ENCODE measurements around the gene MAP3K4.

MAP3K4 gene

GRCh38 chr6:160991406-160992060 is at the start of gene MAP3K4:
Gene MAP3K4 (plus strand): TSS chr6:160991769. CDS start chr6:160991932, 163 bp downstream.
- DNase-seq (ENCODE audit: low read depth, low spot score) = peak; percentile 58

GRCh38 chr6:160943997-160944396 is 47.6 kb upstream of the MAP3K4 start:
- DNase-seq (ENCODE audit: low read depth, low spot score) = no peak

- DNase-seq (ENCODE audit: low read depth, low spot score) = no peak
These were observed 45.9 kb upstream of the MAP3K4 start for GRCh38 chr6:160945516-160946177.

GRCh38 chr6:160949531-160949930 is 42.0 kb upstream of the MAP3K4 start:
- DNase-seq (ENCODE audit: low read depth, low spot score) = no peak

- no peak for DNase-seq (ENCODE audit: low read depth, low spot score)
These were observed 41.1 kb upstream of the MAP3K4 start for GRCh38 chr6:160950507-160950906.

- DNase-seq (ENCODE audit: low read depth, low spot score) = no peak
These were observed 40.2 kb upstream of the MAP3K4 start for GRCh38 chr6:160951187-160952030.

- no peak for DNase-seq (ENCODE audit: low read depth, low spot score)
These were observed 38.8 kb upstream of the MAP3K4 start for GRCh38 chr6:160952633-160953281.

- no peak for DNase-seq (ENCODE audit: low read depth, low spot score)
These were observed 35.9 kb upstream of the MAP3K4 start for GRCh38 chr6:160955508-160956295.

- DNase-seq (ENCODE audit: low read depth, low spot score) = no peak
These were observed 35.1 kb upstream of the MAP3K4 start for GRCh38 chr6:160956300-160957035.

GRCh38 chr6:160959726-160960435 is 31.7 kb upstream of the MAP3K4 start:
- no peak for DNase-seq (ENCODE audit: low read depth, low spot score)

GRCh38 chr6:160960839-160961238 is 30.7 kb upstream of the MAP3K4 start:
- DNase-seq (ENCODE audit: low read depth, low spot score) = no peak

- no peak for DNase-seq (ENCODE audit: low read depth, low spot score)
These were observed 28.5 kb upstream of the MAP3K4 start for GRCh38 chr6:160962835-160963623.

GRCh38 chr6:160963651-160964050 is 27.9 kb upstream of the MAP3K4 start:
- no peak for DNase-seq (ENCODE audit: low read depth, low spot score)

GRCh38 chr6:160965893-160966292 is 25.7 kb upstream of the MAP3K4 start:
- DNase-seq (ENCODE audit: low read depth, low spot score) = no peak

GRCh38 chr6:160966493-160967229 is 24.9 kb upstream of the MAP3K4 start:
- DNase-seq (ENCODE audit: low read depth, low spot score) = no peak

GRCh38 chr6:160967351-160967750 is 24.2 kb upstream of the MAP3K4 start:
- no peak for DNase-seq (ENCODE audit: low read depth, low spot score)

- DNase-seq (ENCODE audit: low read depth, low spot score) = no peak
These were observed 23.7 kb upstream of the MAP3K4 start for GRCh38 chr6:160967833-160968232.

- no peak for DNase-seq (ENCODE audit: low read depth, low spot score)
These were observed 20.4 kb upstream of the MAP3K4 start for GRCh38 chr6:160971171-160971570.
